Gastrocnemius medialis (tissue), 4 donors: Measurements from ENCODE around the gene IGSF21. TPM values are rescaled to one million over a fixed set of nuclear protein-coding genes. Genes with fewer than 3 reads are reported as not detected.

Experiments used
- ATAC-seq, 2 donors: fragments of 150-250 bp; one replicate each; pipeline ENCODE4 v1.9.1; 2016
- DNase-seq, 2 donors: peaks; one replicate each; pipeline ENCODE4 v3.0.0-alpha.2; 2019
- H3K27ac ChIP-seq, 4 donors: fragments of 200-600 bp; sonication (generic); 1 replicate in 1 of 4; 2 replicates in 3 of 4; pipeline ENCODE4 v1.5.1; 2016 to 2018; ENCODE audit warnings: mild to moderate bottlenecking in 2 of 4, moderate library complexity in 1 of 4
- H3K27me3 ChIP-seq, 3 donors: fragments of 200-600 bp; sonication (generic) in 2 of 3; 1 replicate in 1 of 3; 2 replicates in 2 of 3; pipeline versions ENCODE4 v1.5.1 to v1.6.0; 2016 to 2019; ENCODE audit warnings: mild to moderate bottlenecking in 1 of 3, moderate library complexity in 1 of 3
- H3K36me3 ChIP-seq, 2 donors: fragments of 200-600 bp; sonication (generic) in 1 of 2; one replicate each; pipeline ENCODE4 v1.5.1; 2017 to 2018
- H3K4me1 ChIP-seq, 2 donors: fragments of 200-600 bp; sonication (generic) in 1 of 2; one replicate each; pipeline ENCODE4 v1.5.1; 2016 to 2017; ENCODE audit warnings: mild to moderate bottlenecking in 2 of 2
- H3K4me3 ChIP-seq, 4 donors: fragments of 200-600 bp; sonication (generic) in 3 of 4; 1 replicate in 1 of 4; 2 replicates in 3 of 4; pipeline ENCODE4 v1.5.1; 2016 to 2019; ENCODE audit warnings: mild to moderate bottlenecking in 2 of 4
- H3K9me3 ChIP-seq, 3 donors: fragments of 200-600 bp; sonication (generic) in 2 of 3; 1 replicate in 1 of 3; 2 replicates in 2 of 3; pipeline ENCODE4 v1.5.1; 2016 to 2019
- CTCF ChIP-seq, 5 experiments: fragments of 450-650 bp in 3 of 5; fragments of 200-600 bp in 2 of 5; sonication (generic) in 2 of 5; IDR thresholded peaks in 4 of 5; conservative IDR thresholded peaks in 1 of 5; 1 replicate in 4 of 5; 2 replicates in 1 of 5; pipeline ENCODE4 v1.5.1; 2016 to 2019; ENCODE audit warnings: antibody characterized with exemption in 5 of 5, mild to moderate bottlenecking in 3 of 5, moderate library complexity in 3 of 5
- POLR2A ChIP-seq, 2 donors: fragments of 450-650 bp; IDR thresholded peaks; one replicate each; pipeline ENCODE4 v1.6.1; 2017; ENCODE audit warnings: antibody characterized with exemption in 2 of 2, mild to moderate bottlenecking in 2 of 2, moderate library complexity in 2 of 2
- in situ Hi-C, 4 donors: fragments of 200-750 bp; cut with MboI; loops; one replicate each; pipeline versions ENCODE4 v1.15.0 to v1.8.0; 2017; ENCODE audit warnings: low sequenced_read_pairs in 4 of 4
- intact Hi-C: fragments of 100-400 bp; cut with DNase I; formaldehyde crosslinking; loops from one replicate; pipeline ENCODE4 v1.15.1; 2023; ENCODE audit warnings: low total_unique reads
- total RNA-seq, 4 donors: library from RNA; depleted of rRNA; stranded (reverse); fragments of >200 nt; gene quantifications; one replicate each; pipeline versions ENCODE4 v1.1.0 to v1.2.3, GENCODE V29; 2016

Gene IGSF21
- total RNA-seq, 4 donors from 2014 or later: 0.32 to 0.66 (median 0.53) TPM

GRCh38 chr1:18201997-18202719 is 94.6 kb downstream of the IGSF21 start:
- in situ Hi-C loops (no loop called here), intact Hi-C loops (no loop called here)

DNA sequence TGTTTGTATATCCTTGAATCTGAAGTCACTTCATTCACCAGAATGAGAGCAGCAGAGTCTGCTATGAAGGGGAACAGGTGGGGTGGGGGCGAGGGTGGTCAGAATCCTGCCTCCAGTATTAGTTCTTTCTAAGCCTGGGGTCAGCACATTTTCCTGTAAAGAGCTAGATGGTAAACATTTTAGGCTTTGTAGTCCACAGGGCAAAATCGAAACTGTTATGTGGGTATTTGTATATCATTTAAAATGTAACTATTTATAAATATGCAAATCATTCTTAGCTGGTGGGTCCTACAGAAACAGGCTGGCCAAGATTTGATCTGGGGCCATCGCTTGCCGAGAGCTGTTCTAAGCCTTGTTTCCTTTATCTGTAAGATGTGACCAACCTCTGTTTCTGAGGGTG is 96.0 kb downstream of the IGSF21 start:
- H3K9me3 ChIP-seq: no peaks in the 10 kb centered on the region
- peaks cover 4 to 19% (median 4%) of the 10 kb centered on the region in 3 donors for H3K27me3 ChIP-seq
- no peak for TF ChIP-seq POLR2A (IDR thresholded peaks at IDR 0.05)
- no peak for TF ChIP-seq CTCF (IDR thresholded peaks at IDR 0.05 in 4 of 5, conservative IDR thresholded peaks at IDR 0.05 in 1 of 5)
- H3K36me3 ChIP-seq: no peaks in the 10 kb centered on the region
- no peaks in the 10 kb centered on the region for H3K4me1 ChIP-seq
- ATAC-seq (no peak), DNase-seq (no peak)
- intact Hi-C loops: no loop called here
- no peak overlapping the region for H3K4me3 ChIP-seq
- in situ Hi-C loops: no loop called here
- H3K27ac ChIP-seq: no peak overlapping the region

More at GRCh38 chr1:18201997-18202719, 94.6 kb downstream of the IGSF21 start:
- DNase-seq: no peak
- no peaks in the 10 kb centered on the region for H3K4me1 ChIP-seq
- TF ChIP-seq POLR2A (IDR thresholded peaks at IDR 0.05): no peak
- no peak for TF ChIP-seq CTCF (IDR thresholded peaks at IDR 0.05 in 4 of 5, conservative IDR thresholded peaks at IDR 0.05 in 1 of 5)
- no peaks in the 10 kb centered on the region for H3K9me3 ChIP-seq
- H3K36me3 ChIP-seq: no peaks in the 10 kb centered on the region
- no peak overlapping the region for H3K4me3 ChIP-seq
- H3K27ac ChIP-seq: no peak overlapping the region
- ATAC-seq: no peak
- peaks cover 4 to 26% (median 4%) of the 10 kb centered on the region in 3 donors for H3K27me3 ChIP-seq

DNA sequence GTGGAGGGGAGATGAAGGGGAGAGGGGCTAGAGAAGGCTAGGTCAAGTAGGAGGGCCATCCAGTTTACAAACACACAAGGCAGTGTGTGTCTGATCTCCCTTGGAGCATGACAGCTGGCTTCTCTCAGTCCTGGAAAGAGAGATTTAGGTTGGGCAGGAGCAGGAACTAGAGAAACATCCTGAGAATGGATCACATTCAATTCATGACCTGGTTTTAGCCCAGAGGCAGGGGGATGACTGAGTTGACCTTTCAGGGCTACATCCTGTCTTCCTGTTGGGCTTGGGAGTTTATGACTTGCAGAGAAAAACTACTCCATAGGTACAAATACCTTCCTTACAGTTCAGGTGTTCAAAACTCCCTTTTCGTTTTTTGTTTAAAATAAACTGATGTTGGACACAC is 97.0 kb downstream of the IGSF21 start:
- in situ Hi-C loops: no loop called here

GRCh38 chr1:18205319-18205718 is 97.7 kb downstream of the IGSF21 start:
- TF ChIP-seq POLR2A (IDR thresholded peaks at IDR 0.05): no peak
- no peak for TF ChIP-seq CTCF (IDR thresholded peaks at IDR 0.05 in 4 of 5, conservative IDR thresholded peaks at IDR 0.05 in 1 of 5)
- Histone ChIP-seq H3K27ac (no peak overlapping the region), H3K4me1 (no peaks in the 10 kb centered on the region), H3K36me3 (no peaks in the 10 kb centered on the region), H3K4me3 (no peak overlapping the region), H3K9me3 (no peaks in the 10 kb centered on the region), H3K27me3 (peaks cover under 1 to 9% (median 4%) of the 10 kb centered on the region in 3 donors)
- DNase-seq (no peak), ATAC-seq (no peak)
- in situ Hi-C loops: no loop called here
- intact Hi-C loops: no loop called here

More for the DNA sequence above, 97.0 kb downstream of the IGSF21 start:
- Histone ChIP-seq H3K4me3 (no peak overlapping the region), H3K27me3 (peaks cover 4 to 15% (median 4%) of the 10 kb centered on the region in 3 donors), H3K4me1 (no peaks in the 10 kb centered on the region), H3K36me3 (no peaks in the 10 kb centered on the region), H3K27ac (no peak overlapping the region), H3K9me3 (no peaks in the 10 kb centered on the region)
- intact Hi-C loops: no loop called here
- DNase-seq: no peak
- TF ChIP-seq POLR2A (IDR thresholded peaks at IDR 0.05) (no peak), CTCF (IDR thresholded peaks at IDR 0.05 in 4 of 5, conservative IDR thresholded peaks at IDR 0.05 in 1 of 5) (no peak)
- ATAC-seq: no peak
